Adrenal gland (tissue), 12 donors: ENCODE measurements around the gene PRKCE. TPM values are rescaled to one million over a fixed set of nuclear protein-coding genes. Genes with fewer than 3 reads are reported as not detected.

Experiments used
- DNase-seq, 7 donors: peaks; one replicate each; pipeline ENCODE4 v3.0.0-alpha.2; 2019 to 2020
- H3K27ac ChIP-seq, 5 donors: fragments of 200-600 bp; sonication (generic) in 4 of 5; 1 replicate in 3 of 5; 2 replicates in 2 of 5; pipeline versions ENCODE4 v1.5.1 to v1.8.0; 2016 to 2020; ENCODE audit warnings: mild to moderate bottlenecking in 1 of 5
- H3K27me3 ChIP-seq: fragments of 200-600 bp; 2 replicates; pipeline ENCODE4 v1.8.0; 2021
- H3K36me3 ChIP-seq, 2 donors: fragments of 200-600 bp; replicated peaks in 1 of 2; 1 replicate in 1 of 2; 2 replicates in 1 of 2; pipeline versions ENCODE4 v1.5.1 to v1.8.0; 2018 to 2022
- H3K4me1 ChIP-seq, 2 donors: fragments of 200-600 bp; replicated peaks in 1 of 2; 1 replicate in 1 of 2; 2 replicates in 1 of 2; pipeline versions ENCODE4 v1.5.1 to v1.8.0; 2018 to 2021
- H3K4me3 ChIP-seq, 4 donors: fragments of 200-600 bp; sonication (generic) in 3 of 4; one replicate each; pipeline ENCODE4 v1.5.1; 2016 to 2018
- H3K9me3 ChIP-seq, 3 donors: fragments of 200-600 bp; sonication (generic) in 1 of 3; replicated peaks in 1 of 3; 1 replicate in 2 of 3; 2 replicates in 1 of 3; pipeline versions ENCODE4 v1.5.1 to v1.8.0; 2016 to 2021
- CTCF ChIP-seq, 6 experiments: fragments of 450-650 bp in 4 of 6; fragments of 200-600 bp in 2 of 6; sonication (generic) in 1 of 6; IDR thresholded peaks; 1 replicate in 5 of 6; 2 replicates in 1 of 6; pipeline versions ENCODE4 v1.5.1 to v1.8.0; 2016 to 2021; ENCODE audit warnings: antibody characterized with exemption in 6 of 6, mild to moderate bottlenecking in 2 of 6, moderate library complexity in 1 of 6
- POLR2A ChIP-seq, 2 donors: fragments of 450-650 bp; IDR thresholded peaks; one replicate each; pipeline ENCODE4 v1.6.1; 2017; ENCODE audit warnings: antibody characterized with exemption in 2 of 2, mild to moderate bottlenecking in 2 of 2, moderate library complexity in 1 of 2
- WGBS, 4 donors: extraction: QIAGEN DNeasy Blood & Tissue Kit in 2 of 4; methylation state at CpG; one replicate each; pipeline versions ENCODE4 v1.1.5 to v1.1.7; 2013 to 2017; 5-methylcytosine and 5-hydroxymethylcytosine counted together
- intact Hi-C, 2 donors: fragments of 100-400 bp; cut with DNase I; formaldehyde crosslinking; loops; one replicate each; pipeline versions ENCODE4 v1.14.1 to v1.15.0; 2022 to 2023
- polyA plus RNA-seq, 3 donors: library from polyadenylated mRNA; stranded (reverse); fragments of 200-250 nt in 2 of 3; fragments of 350-450 nt in 1 of 3; fragmentation: Illumina TruSeq in 1 of 3; extraction: RNeasy Lipid Tissue Mini Kit (QIAGEN cat#74804) in 1 of 3; gene quantifications; one replicate each; pipeline ENCODE4 v1.2.3, GENCODE V29; 2013 to 2014
- total RNA-seq, 9 donors: library from RNA; depleted of rRNA in 4 of 9; stranded (reverse); fragments of >200 nt in 4 of 9; fragments of 120-200 nt in 1 of 9; fragmentation: NEBNext Ultra II Directional in 1 of 9; extraction: Animal tissue kit (Norgen Biotek cat#: 25700) in 1 of 9; gene quantifications; one replicate each; pipeline versions ENCODE4 v1.1.0 to v1.2.4, GENCODE V29; 2013 to 2023
- donor health status: healthy with polysubstance abuse.
- donor health status: Bipolar disorder and iron deficiency.
- donor health status: DM: yes; HTN: yes; CAD: no.
- donor health status: DM: no; HTN: no; CAD: no.
- donor health status: DM: no; HTN: no; CAD: no.
- donor health status: DM: yes; HTN: yes; CAD: no.

The PRKCE gene
- total and polyA plus RNA-seq, 12 donors = 1.9 to 19.2 (median 8.0) TPM

GRCh38 chr2:45631955-45632354 lies 19.5 kb upstream of the PRKCE start:
- WGBS, 4 donors = 70 to 76% (median 73%) methylated on average over 3 of the region's 3 CpGs
- no peak overlapping the region for H3K4me3 ChIP-seq
- no peaks in the 10 kb centered on the region for H3K27me3 ChIP-seq
- intact Hi-C loops = no loop called here
- DNase-seq = no peak
- H3K4me1 ChIP-seq = no peaks in the 10 kb centered on the region
- H3K36me3 ChIP-seq = no peaks in the 10 kb centered on the region
- H3K27ac ChIP-seq = no peak overlapping the region
- TF ChIP-seq CTCF (IDR thresholded peaks at IDR 0.05) (no peak), POLR2A (IDR thresholded peaks at IDR 0.05) (no peak)
- no peaks in the 10 kb centered on the region for H3K9me3 ChIP-seq

- H3K27me3 ChIP-seq = no peaks in the 10 kb centered on the region
- no peak for DNase-seq
- H3K4me3 ChIP-seq = no peak overlapping the region
- no peak overlapping the region for H3K27ac ChIP-seq
- H3K9me3 ChIP-seq = no peaks in the 10 kb centered on the region
- no peaks in the 10 kb centered on the region for H3K4me1 ChIP-seq
- TF ChIP-seq POLR2A (IDR thresholded peaks at IDR 0.05) (no peak), CTCF (IDR thresholded peaks at IDR 0.05) (no peak)
- WGBS, 4 donors = 90 to 91% (median 90%) methylated on average over 5 of the region's 5 CpGs
- no peaks in the 10 kb centered on the region for H3K36me3 ChIP-seq
- intact Hi-C loops = no loop called here
Observed at GRCh38 chr2:45634223-45634622, 17.3 kb upstream of the PRKCE start.

GRCh38 chr2:45636008-45636407 lies 15.5 kb upstream of the PRKCE start:
- no peaks in the 10 kb centered on the region for H3K9me3 ChIP-seq
- no peaks in the 10 kb centered on the region for H3K27me3 ChIP-seq
- H3K27ac ChIP-seq = no peak overlapping the region
- DNase-seq = no peak
- TF ChIP-seq CTCF (IDR thresholded peaks at IDR 0.05) (no peak), POLR2A (IDR thresholded peaks at IDR 0.05) (no peak)
- H3K4me1 ChIP-seq = no peaks in the 10 kb centered on the region
- no peak overlapping the region for H3K4me3 ChIP-seq
- no peaks in the 10 kb centered on the region for H3K36me3 ChIP-seq
- WGBS, 4 donors = 86 to 90% (median 89%) methylated on average over 5 of the region's 5 CpGs
- intact Hi-C loops = no loop called here

- H3K27ac ChIP-seq = no peak overlapping the region
- intact Hi-C loops = no loop called here
- no peak for DNase-seq
- no peaks in the 10 kb centered on the region for H3K4me1 ChIP-seq
- WGBS, 4 donors = 68 to 86% (median 73%) methylated on average over 4 to 5 of the region's 5 CpGs
- H3K36me3 ChIP-seq = no peaks in the 10 kb centered on the region
- no peaks in the 10 kb centered on the region for H3K9me3 ChIP-seq
- H3K4me3 ChIP-seq = no peak overlapping the region
- TF ChIP-seq POLR2A (IDR thresholded peaks at IDR 0.05) = no peak
- no peak for TF ChIP-seq CTCF (IDR thresholded peaks at IDR 0.05)
- H3K27me3 ChIP-seq = no peaks in the 10 kb centered on the region
Observed at GRCh38 chr2:45637440-45637839, 14.0 kb upstream of the PRKCE start.
